GM12891 (cell line): ENCODE measurements around the gene ABCA2.

Source experiments
- POLR2A ChIP-seq: IDR thresholded peaks from 2 replicates; pipeline ENCODE4 v1.6.1; 2011; ENCODE audit warnings: low read depth, low read length, control low read depth
- POLR2AphosphoS5 ChIP-seq: IDR thresholded peaks from 2 replicates; pipeline ENCODE4 v1.6.1; 2011; ENCODE audit warnings: low read depth, low read length, control low read depth
- TAF1 ChIP-seq: IDR thresholded peaks from 2 replicates; pipeline ENCODE4 v1.6.1; 2011; ENCODE audit warnings: low read depth, low read length, control low read depth

DNA sequence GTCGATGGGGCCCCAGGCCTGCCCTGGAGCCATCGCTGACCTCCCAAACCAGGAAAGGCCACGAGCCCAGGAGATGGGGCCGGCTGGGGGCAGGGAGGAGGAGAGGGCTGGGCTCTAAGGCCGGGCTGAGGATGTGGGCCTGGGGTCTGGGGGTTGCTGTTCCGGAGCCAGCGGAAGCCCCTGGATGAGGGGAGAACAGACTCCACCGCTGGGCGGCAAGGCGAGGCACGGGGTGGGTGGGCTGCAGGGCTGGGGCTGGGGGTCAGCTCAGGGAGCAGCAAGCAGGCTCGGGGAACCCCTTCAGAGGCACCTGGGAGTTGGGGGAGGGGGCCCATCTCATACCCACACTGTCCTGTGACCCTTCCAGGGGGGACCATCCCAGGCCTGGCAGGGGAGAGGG lies 64.3 kb downstream of the ABCA2 start:
- TF ChIP-seq POLR2A, result no peak
- no peak for TF ChIP-seq TAF1
- no peak for TF ChIP-seq POLR2AphosphoS5
